OCI-LY1 (cell line): ENCODE data around the gene MCTP2.

Experiments
- EZH2 ChIP-seq: fragments of 200-600 bp; sonication (generic), shearing (Covaris generic); IDR thresholded peaks from 2 replicates; pipeline ENCODE4 v1.8.0; 2017; ENCODE audit warnings: borderline replicate concordance, mixed run types, mild to moderate bottlenecking, antibody characterized with exemption, low read length, moderate library complexity, mixed read lengths
- TF ChIP-seq, protein P1 (sequence below): fragments of 200-600 bp; sonication (generic), shearing (Covaris generic); IDR thresholded peaks from 2 replicates; pipeline ENCODE4 v1.5.1; 2017; ENCODE audit warnings: mild to moderate bottlenecking, antibody characterized with exemption, low read length, moderate library complexity, mixed read lengths

- TF ChIP-seq, protein P1, sequence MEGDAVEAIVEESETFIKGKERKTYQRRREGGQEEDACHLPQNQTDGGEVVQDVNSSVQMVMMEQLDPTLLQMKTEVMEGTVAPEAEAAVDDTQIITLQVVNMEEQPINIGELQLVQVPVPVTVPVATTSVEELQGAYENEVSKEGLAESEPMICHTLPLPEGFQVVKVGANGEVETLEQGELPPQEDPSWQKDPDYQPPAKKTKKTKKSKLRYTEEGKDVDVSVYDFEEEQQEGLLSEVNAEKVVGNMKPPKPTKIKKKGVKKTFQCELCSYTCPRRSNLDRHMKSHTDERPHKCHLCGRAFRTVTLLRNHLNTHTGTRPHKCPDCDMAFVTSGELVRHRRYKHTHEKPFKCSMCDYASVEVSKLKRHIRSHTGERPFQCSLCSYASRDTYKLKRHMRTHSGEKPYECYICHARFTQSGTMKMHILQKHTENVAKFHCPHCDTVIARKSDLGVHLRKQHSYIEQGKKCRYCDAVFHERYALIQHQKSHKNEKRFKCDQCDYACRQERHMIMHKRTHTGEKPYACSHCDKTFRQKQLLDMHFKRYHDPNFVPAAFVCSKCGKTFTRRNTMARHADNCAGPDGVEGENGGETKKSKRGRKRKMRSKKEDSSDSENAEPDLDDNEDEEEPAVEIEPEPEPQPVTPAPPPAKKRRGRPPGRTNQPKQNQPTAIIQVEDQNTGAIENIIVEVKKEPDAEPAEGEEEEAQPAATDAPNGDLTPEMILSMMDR: no peak
- TF ChIP-seq EZH2: no peak
Observed at GRCh38 chr15:94372821-94373220, 141.5 kb downstream of the MCTP2 start.
